HG02981 (cell line): ENCODE measurements around the gene BOD1.
A peak's percentile ranks its signal among the peaks of the same experiment; 100 is the strongest.

Experiments
- ATAC-seq: cut with Tn5 transposase; IDR thresholded peaks from one replicate; pipeline ENCODE4 v1.9.1; 2021; ENCODE audit warnings: mild to moderate bottlenecking, moderate library complexity; ENCODE audit not compliant: unreplicated experiment

BOD1 gene

GRCh38 chr5:173642191-173642816 lies 25.9 kb upstream of the BOD1 start:
- ATAC-seq: no peak

GRCh38 chr5:173640156-173640804 lies 23.8 kb upstream of the BOD1 start:
- no peak for ATAC-seq

DNA sequence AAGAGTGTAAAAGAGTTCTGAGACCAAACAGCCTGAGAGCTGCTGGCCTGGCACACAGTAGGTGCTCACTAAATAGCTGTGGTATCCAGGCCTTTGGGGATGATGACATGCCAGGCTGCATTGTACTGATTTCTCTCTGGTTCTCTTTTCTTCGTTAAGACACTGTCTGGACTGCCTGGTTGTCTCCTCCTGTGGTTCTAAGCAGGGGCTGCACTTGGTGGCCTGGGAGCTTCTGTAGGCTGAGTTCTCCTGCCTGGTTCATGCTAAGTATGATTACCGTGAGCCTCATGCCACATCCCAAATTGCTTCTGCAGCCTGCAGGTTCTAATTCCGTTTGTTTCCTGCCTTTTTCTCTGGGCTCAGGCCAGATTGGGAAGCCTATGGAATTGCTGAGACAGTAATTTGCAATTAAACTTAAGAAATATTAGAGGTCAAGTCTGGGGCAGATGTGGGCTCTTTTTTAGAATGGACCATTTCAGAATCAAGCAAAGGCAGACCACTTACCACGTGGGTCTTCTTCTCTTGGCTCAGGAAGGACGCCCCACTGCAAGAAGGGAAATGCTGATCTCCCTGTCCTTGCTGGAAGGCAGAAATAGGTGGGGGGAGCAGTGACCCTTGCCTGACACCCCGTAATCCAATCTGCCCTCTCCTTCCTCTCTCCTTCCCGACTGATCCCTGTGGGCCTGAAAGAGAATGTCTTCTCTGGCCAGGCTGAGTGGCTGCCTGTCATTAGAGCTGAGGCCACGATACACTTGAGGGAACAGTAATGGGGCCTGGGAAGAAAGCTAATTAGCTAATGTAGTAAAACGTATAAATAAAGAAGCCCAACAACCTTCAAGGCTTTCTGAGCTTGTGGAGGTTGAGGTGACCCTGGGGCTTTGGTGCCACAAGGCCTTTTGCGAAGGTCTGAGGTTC lies 21.9 kb upstream of the BOD1 start:
- no peak for ATAC-seq

GRCh38 chr5:173637340-173637739 lies 20.9 kb upstream of the BOD1 start:
- ATAC-seq: no peak

GRCh38 chr5:173634465-173634983 lies 18.1 kb upstream of the BOD1 start:
- no peak for ATAC-seq

DNA sequence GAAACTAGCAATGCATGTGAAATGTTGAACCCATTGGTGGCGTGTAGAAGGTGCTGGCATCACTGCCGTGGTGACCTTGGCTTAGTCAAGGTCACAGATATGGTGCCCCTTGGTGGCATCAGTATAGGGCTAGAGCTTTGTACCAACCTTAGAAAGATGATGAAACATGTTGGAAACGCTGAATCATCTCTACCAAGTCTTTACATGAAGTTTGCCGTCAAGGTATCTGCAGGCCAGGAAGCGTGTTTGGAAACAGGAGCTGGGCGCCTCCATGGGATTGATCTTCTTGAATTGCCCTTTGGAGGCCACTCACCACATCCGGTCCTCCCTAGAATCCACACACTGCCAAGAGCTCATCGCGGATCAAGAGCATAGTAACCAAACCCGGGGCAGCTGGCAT lies 16.9 kb upstream of the BOD1 start:
- no peak for ATAC-seq

- no peak for ATAC-seq
These were observed 15.0 kb upstream of the BOD1 start for GRCh38 chr5:173631478-173631877.

GRCh38 chr5:173630724-173631365 lies 14.4 kb upstream of the BOD1 start:
- ATAC-seq: no peak

GRCh38 chr5:173629628-173630027 lies 13.2 kb upstream of the BOD1 start:
- no peak for ATAC-seq

DNA sequence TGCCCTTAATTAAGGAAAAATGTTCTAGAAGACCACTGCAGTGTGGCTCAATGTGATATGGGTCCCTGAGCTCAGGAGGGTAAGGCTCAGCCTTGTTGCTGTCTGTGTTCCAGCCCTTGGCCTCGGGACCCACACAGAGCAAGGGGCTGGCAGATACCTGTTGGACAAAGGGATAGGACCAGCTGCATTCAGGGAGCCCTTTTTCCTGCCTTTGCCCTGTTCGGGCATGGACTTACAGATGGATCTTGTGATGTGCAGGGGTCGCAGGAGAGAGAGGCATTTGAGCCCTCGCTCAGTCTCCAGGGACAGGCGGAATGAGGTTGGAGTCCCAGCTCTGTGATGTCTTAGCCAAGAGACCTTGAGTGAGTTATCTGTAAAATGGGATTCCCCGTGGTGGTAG lies 12.1 kb upstream of the BOD1 start:
- no peak for ATAC-seq

- ATAC-seq: no peak
These were observed 11.5 kb upstream of the BOD1 start for GRCh38 chr5:173627860-173628392.

DNA sequence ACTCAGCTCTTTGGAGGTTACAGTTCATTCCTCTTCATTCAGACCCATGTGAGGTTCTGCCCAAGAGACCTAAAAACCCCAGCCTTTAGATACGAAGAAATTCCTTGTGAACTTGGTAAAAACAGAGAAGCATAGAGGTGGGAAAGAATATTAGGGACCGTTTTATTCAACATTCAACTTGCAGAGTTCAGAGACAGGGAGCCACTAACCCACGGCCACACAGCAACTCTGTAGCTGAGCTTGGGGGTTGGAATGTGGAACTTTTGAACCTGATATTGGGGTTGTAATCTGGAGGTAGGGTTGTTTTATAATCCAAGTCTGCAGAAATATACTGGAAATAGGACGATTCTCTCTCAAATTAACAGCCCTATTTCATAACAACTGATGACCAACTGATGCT lies 10.8 kb upstream of the BOD1 start:
- no peak for ATAC-seq

- ATAC-seq: no peak
These were observed 10.0 kb upstream of the BOD1 start for GRCh38 chr5:173626505-173626820.

DNA sequence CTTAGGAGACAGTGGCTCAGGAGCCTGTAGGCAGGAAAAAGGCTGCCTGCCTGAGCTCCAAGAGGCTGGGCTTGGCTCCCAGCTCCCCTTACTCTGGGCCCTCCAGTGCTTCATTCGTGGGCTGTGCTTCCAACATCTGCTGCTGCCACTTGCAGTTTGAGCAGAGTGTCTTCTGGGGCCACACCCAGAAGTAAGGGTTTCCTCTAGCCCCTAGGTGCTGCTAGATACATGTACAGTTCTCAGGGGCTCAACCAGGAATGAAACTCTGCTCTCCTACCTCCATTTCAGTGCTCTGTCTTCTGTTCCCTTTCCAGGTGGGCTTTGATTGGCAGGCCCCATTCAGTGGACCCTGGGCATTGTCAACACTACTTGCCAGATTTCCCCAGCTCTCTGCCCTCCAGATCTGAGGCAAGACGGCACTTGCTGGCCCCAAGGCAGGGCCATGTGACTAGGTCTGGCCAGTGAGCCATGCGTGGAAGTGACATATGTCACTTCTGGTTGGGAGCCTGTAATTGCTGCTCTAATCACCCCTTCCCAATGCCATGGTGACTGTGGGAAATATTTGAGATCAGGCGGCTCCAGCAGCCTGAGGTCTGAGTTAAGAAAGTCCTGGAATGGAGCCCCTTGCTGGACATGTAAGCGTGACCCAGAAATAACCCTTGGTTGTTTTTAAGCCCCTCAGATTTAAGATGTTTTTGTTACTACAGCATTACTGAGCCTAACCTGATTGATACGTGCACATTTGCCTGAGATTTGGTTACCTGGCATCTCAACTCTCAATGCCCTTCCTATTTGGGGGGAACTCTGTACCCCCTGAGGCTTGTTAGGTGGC lies 9.4 kb upstream of the BOD1 start:
- peak; percentile 57 for ATAC-seq

DNA sequence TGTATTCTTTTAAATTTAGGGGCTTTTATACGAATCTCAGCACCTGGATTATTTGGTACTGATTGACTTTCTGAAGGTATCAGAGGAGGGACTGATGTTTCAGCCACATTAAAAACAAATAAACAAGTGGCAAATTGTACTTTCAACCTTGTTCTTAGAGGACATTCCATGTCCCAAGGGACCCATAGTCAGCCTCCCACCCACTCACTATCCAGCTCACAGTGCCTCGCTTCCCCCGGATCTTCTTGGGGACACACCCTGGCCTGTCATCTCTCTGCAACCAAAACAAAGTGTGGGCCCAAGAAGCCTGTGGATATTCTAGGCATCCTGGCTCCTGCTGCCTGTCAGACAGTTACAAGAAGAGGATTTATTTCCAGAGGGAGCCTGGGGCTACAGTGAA lies 8.8 kb upstream of the BOD1 start:
- ATAC-seq: no peak

GRCh38 chr5:173624282-173624681 lies 7.8 kb upstream of the BOD1 start:
- no peak for ATAC-seq

DNA sequence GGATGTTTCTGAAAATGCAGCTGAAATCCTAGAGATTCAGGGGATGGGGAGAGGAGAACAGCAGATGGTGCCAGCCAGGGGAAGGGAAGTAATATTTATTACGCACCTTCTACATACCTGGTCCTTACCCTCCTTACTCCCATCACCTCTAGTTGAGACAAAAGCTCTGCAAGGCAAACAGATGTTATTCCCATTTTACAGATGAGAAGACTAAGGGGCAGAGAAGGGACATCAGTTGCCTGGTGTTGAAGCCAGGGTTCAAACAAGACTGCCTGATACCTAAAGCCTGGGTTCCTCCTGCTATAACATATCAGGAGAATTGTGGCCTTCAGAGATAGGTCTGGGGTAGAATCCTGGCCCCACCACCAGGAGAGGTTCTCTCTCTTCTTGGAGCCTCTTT lies 7.3 kb upstream of the BOD1 start:
- no peak for ATAC-seq

DNA sequence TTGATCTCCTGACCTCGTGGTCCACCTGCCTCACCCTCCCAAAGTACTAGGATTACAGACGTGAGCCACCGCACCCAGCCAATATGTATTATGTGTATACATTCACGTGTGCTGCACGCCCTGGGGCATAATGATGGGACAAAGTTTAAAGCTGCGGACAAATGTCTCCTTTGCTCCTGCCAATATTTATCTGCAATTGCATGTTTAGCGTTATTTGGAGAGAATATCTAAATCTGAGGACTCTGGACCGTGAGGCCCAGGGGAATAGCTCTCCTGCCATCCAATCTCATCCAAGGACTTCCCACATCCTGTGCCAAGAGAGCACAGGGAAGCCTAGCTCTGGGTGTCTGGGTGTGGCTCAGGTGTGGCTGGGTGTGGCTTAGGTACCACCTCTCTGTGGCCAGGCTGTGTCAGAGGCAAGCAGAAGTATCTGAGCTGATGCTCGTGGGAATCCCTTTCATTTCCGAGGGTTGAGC lies 6.9 kb upstream of the BOD1 start:
- ATAC-seq: no peak

DNA sequence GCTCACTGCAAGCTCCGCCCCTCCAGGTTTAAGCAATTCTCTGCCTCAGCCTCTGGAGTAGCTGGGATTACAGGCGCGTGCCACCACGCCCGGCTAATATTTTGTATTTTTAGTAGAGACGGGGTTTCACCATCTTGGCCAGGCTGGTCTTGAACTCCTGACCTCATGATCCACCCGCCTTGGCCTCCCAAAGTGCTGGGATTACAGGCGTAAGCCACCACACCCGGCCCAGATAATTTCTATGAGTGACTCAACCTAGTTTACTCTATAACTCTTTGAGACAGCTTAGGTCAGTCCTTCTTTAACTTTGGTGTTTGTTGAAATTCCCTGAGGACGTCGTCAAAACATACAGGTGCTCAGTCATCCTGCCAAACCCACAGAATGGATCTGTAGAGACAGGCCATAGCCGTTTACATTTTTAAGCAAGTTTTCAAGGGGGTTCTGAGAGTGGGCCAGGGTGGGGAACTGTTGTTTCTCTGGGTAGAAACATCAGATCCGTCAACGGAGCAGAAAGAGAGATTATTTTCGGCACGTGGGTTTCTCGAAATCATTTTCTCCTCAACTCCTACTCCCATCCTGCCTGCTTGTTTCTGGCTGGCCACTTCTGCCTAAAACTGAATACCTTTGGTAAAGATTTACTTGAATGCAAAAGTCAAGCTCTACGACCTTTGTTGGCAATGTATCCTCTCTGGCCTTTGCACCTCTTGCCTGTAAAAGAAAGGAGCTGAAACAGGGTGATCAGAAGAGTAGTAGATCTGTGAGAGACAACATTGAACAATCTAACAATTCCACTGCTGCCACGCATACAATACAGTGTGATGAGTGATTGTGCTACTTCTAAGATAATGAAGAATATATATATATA lies 6.0 kb upstream of the BOD1 start:
- no peak for ATAC-seq
